Endometrial microvascular endothelial cells (primary cell): Measurements from ENCODE around the gene MBNL1. TPM values are rescaled to one million over a fixed set of nuclear protein-coding genes. Genes with fewer than 3 reads are reported as not detected.

Source experiments
- in situ Hi-C: cut with HindIII; loops from 2 replicates; pipeline ENCODE4 v1.10.0; 2017; ENCODE audit warnings: low sequenced_read_pairs, low pct_unique_long_range_greater_than_20kb; ENCODE audit errors: inconsistent ontology term
- total RNA-seq: library from RNA; depleted of rRNA; stranded (reverse); fragments of >200 nt; gene quantifications from one replicate; pipeline ENCODE4 v1.2.3, GENCODE V29; 2015; ENCODE audit errors: inconsistent ontology term

MBNL1 gene
- total RNA-seq, 1 donor from 2014 or later, result 413 TPM

- in situ Hi-C loops, result no loop called here
These were observed 176.5 kb downstream of the MBNL1 start for GRCh38 chr3:152445212-152445611.

- in situ Hi-C loops, result no loop called here
These were observed 177.8 kb downstream of the MBNL1 start for GRCh38 chr3:152446495-152446894.

- in situ Hi-C loops, result no loop called here
These were observed 178.8 kb downstream of the MBNL1 start for GRCh38 chr3:152447511-152447910.

GRCh38 chr3:152448091-152448490 lies 179.4 kb downstream of the MBNL1 start:
- in situ Hi-C loops, result no loop called here

GRCh38 chr3:152452318-152452717 lies 183.6 kb downstream of the MBNL1 start:
- in situ Hi-C loops, result no loop called here

- in situ Hi-C loops, result no loop called here
These were observed 185.5 kb downstream of the MBNL1 start for GRCh38 chr3:152454076-152454875.

- in situ Hi-C loops, result no loop called here
These were observed 187.3 kb downstream of the MBNL1 start for GRCh38 chr3:152455989-152456388.

- in situ Hi-C loops, result no loop called here
These were observed 189.0 kb downstream of the MBNL1 start for GRCh38 chr3:152457500-152458375.

GRCh38 chr3:152458376-152459117 lies 189.8 kb downstream of the MBNL1 start:
- in situ Hi-C loops, result no loop called here

GRCh38 chr3:152459118-152459515 lies 190.4 kb downstream of the MBNL1 start:
- in situ Hi-C loops, result no loop called here

GRCh38 chr3:152459572-152459971 lies 190.8 kb downstream of the MBNL1 start:
- in situ Hi-C loops, result no loop called here

- in situ Hi-C loops, result no loop called here
These were observed 192.2 kb downstream of the MBNL1 start for GRCh38 chr3:152460936-152461335.

- in situ Hi-C loops, result no loop called here
These were observed 192.7 kb downstream of the MBNL1 start for GRCh38 chr3:152461460-152461859.

GRCh38 chr3:152466784-152467183 lies 198.1 kb downstream of the MBNL1 start:
- in situ Hi-C loops, result no loop called here

- in situ Hi-C loops, result no loop called here
These were observed 200.7 kb downstream of the MBNL1 start for GRCh38 chr3:152469248-152470025.

- in situ Hi-C loops, result no loop called here
These were observed 201.4 kb downstream of the MBNL1 start for GRCh38 chr3:152470095-152470494.

GRCh38 chr3:152470893-152471292 lies 202.2 kb downstream of the MBNL1 start:
- in situ Hi-C loops, result no loop called here

GRCh38 chr3:152471814-152472671 lies 203.3 kb downstream of the MBNL1 start:
- in situ Hi-C loops, result no loop called here
